SK-N-SH (cell line): ENCODE results near the gene USP9Y. TPM values are rescaled to one million over a fixed set of nuclear protein-coding genes. Genes with fewer than 3 reads are reported as not detected.

ENCODE experiments used
- CTCF ChIA-PET: fragments of 300-600, 350-600 bp; formaldehyde crosslinking; extraction: SDS; loops from one replicate; lab custom pipeline; 2021; lab: Yijun Ruan, JAX
- POLR2A ChIA-PET: fragments of 350-600 bp; sonication (Branson Sonifier 250); formaldehyde crosslinking; extraction: SDS; loops from one replicate; lab custom pipeline; 2020; ENCODE audit warnings: antibody characterized with exemption, inconsistent platforms; lab: Yijun Ruan, JAX
- DNase-seq: peaks from one replicate; pipeline ENCODE4 v3.0.0; 2012
- H2AFZ ChIP-seq: fragments of 200-600 bp; sonication (generic); 2 replicates; pipeline ENCODE4 v1.8.1; 2016; ENCODE audit warnings: antibody characterized with exemption, mild to moderate bottlenecking, low read depth
- H3F3A ChIP-seq: fragments of 200-600 bp; sonication (generic); replicated peaks from 2 replicates; pipeline ENCODE3; 2016; ENCODE audit warnings: antibody characterized with exemption, mild to moderate bottlenecking; ENCODE audit not compliant: insufficient read depth
- H3K27ac ChIP-seq, 2 experiments: fragments of 200-500 bp in 1 of 2; fragments of 200-600 bp in 1 of 2; sonication (Bioruptor generic) in 1 of 2; sonication (generic), shearing (Covaris generic) in 1 of 2; 2 replicates each; pipeline versions ENCODE4 v1.5.1 to v1.6.1; 2014 to 2016; ENCODE audit warnings: low read depth in 2 of 2, inconsistent platforms in 1 of 2, low read length in 1 of 2, mild to moderate bottlenecking in 1 of 2, mixed read lengths in 1 of 2
- H3K27me3 ChIP-seq: fragments of 200-600 bp; sonication (generic), shearing (Covaris generic); 2 replicates; pipeline ENCODE4 v1.6.1; 2016; ENCODE audit warnings: mixed run types; ENCODE audit not compliant: insufficient read depth
- H3K36me3 ChIP-seq, 2 experiments: fragments of 200-500 bp in 1 of 2; fragments of 200-600 bp in 1 of 2; sonication (Bioruptor generic) in 1 of 2; sonication (generic) in 1 of 2; replicated peaks in 1 of 2; 2 replicates each; pipeline versions ENCODE3 to v1.5.1; 2014 to 2016; ENCODE audit warnings: low read length in 1 of 2, mild to moderate bottlenecking in 1 of 2; ENCODE audit not compliant: insufficient read depth in 2 of 2, control insufficient read depth in 1 of 2
- H3K4me1 ChIP-seq, 2 experiments: fragments of 200-500 bp in 1 of 2; fragments of 200-600 bp in 1 of 2; sonication (Bioruptor generic) in 1 of 2; sonication (generic), shearing (Covaris generic) in 1 of 2; 2 replicates each; pipeline versions ENCODE4 v1.5.1 to v1.6.1; 2014 to 2016; ENCODE audit warnings: low read depth in 1 of 2, low read length in 1 of 2, mixed run types in 1 of 2; ENCODE audit not compliant: insufficient read depth in 2 of 2, control insufficient read depth in 1 of 2
- H3K4me2 ChIP-seq: fragments of 200-600 bp; sonication (generic), shearing (Covaris generic); 2 replicates; pipeline ENCODE4 v1.6.1; 2017; ENCODE audit warnings: mixed run types
- H3K4me3 ChIP-seq, 2 experiments: fragments of 200-500 bp in 1 of 2; fragments of 200-600 bp in 1 of 2; sonication (Bioruptor generic) in 1 of 2; sonication (generic), shearing (Covaris generic) in 1 of 2; 2 replicates each; pipeline versions ENCODE4 v1.5.1 to v1.8.1; 2014 to 2016; ENCODE audit warnings: low read depth in 2 of 2, inconsistent platforms in 1 of 2, low read length in 1 of 2, mild to moderate bottlenecking in 1 of 2, mixed read lengths in 1 of 2, moderate library complexity in 1 of 2
- H3K79me2 ChIP-seq: fragments of 200-600 bp; sonication (generic); 2 replicates; pipeline ENCODE4 v1.8.1; 2017; ENCODE audit warnings: mild to moderate bottlenecking; ENCODE audit not compliant: insufficient read depth
- H3K9ac ChIP-seq: fragments of 200-600 bp; sonication (generic); 2 replicates; pipeline ENCODE4 v1.6.1; 2017; ENCODE audit warnings: mixed run types
- H3K9me2 ChIP-seq: fragments of 200-600 bp; sonication (generic); 2 replicates; pipeline ENCODE4 v1.6.1; 2017; ENCODE audit warnings: mixed run types
- H3K9me3 ChIP-seq: fragments of 200-600 bp; sonication (generic); 2 replicates; pipeline ENCODE4 v1.6.1; 2017; ENCODE audit warnings: mixed run types, mild to moderate bottlenecking, moderate library complexity
- H4K20me1 ChIP-seq: fragments of 200-600 bp; sonication (generic); 2 replicates; pipeline ENCODE4 v1.6.1; 2017; ENCODE audit warnings: mild to moderate bottlenecking, mixed run types; ENCODE audit not compliant: insufficient read depth
- CTCF ChIP-seq: fragments of 200-600 bp; sonication (generic); IDR thresholded peaks from 2 replicates; pipeline ENCODE4 v1.6.1; 2017; ENCODE audit warnings: antibody characterized with exemption, mild to moderate bottlenecking, moderate library complexity
- ELF1 ChIP-seq: IDR thresholded peaks from 2 replicates; pipeline ENCODE4 v1.4.0; 2012
- JUND ChIP-seq: IDR thresholded peaks from 2 replicates; pipeline ENCODE4 v1.4.0; 2012
- MXI1 ChIP-seq: IDR thresholded peaks from 2 replicates; pipeline ENCODE4 v1.6.1; 2012; ENCODE audit warnings: mild to moderate bottlenecking, low read depth, low read length, improper control_type of control experiment
- NRF1 ChIP-seq: IDR thresholded peaks from 2 replicates; pipeline ENCODE4 v1.6.1; 2012; ENCODE audit warnings: low read depth, mild to moderate bottlenecking, low read length
- POLR2AphosphoS5 ChIP-seq: IDR thresholded peaks from 2 replicates; pipeline ENCODE4 v1.6.1; 2012; ENCODE audit warnings: low read depth, low read length
- RCOR1 ChIP-seq: fragments of 150-350 bp; IDR thresholded peaks from 2 replicates; pipeline ENCODE4 v1.6.1; 2017; ENCODE audit warnings: antibody characterized with exemption, low read length
- RFX5 ChIP-seq: IDR thresholded peaks from 2 replicates; pipeline ENCODE4 v1.6.1; 2012; ENCODE audit warnings: mild to moderate bottlenecking, improper control_type of control experiment, low read length
- RXRA ChIP-seq: IDR thresholded peaks from 2 replicates; pipeline ENCODE4 v1.4.0; 2012; ENCODE audit warnings: low read depth, mild to moderate bottlenecking, borderline replicate concordance
- TEAD4 ChIP-seq: IDR thresholded peaks from 2 replicates; pipeline ENCODE4 v1.4.0; 2012; ENCODE audit warnings: mild to moderate bottlenecking, borderline replicate concordance; ENCODE audit not compliant: insufficient read depth
- USF2 ChIP-seq: fragments of 150-350 bp; IDR thresholded peaks from 2 replicates; pipeline ENCODE4 v1.6.1; 2017; ENCODE audit warnings: antibody characterized with exemption, low read length, low read depth, borderline replicate concordance
- WGBS: methylation state at CpG from one replicate; pipeline ENCODE4 v1.1.6; 2017; ENCODE audit warnings: low lambda C conversion rate; 5-methylcytosine and 5-hydroxymethylcytosine counted together
- polyA plus RNA-seq, 3 experiments: library from polyadenylated mRNA; depleted of rRNA; stranded (reverse); fragments of >200 nt; gene quantifications; 2 replicates each; pipeline ENCODE4 v1.2.3, GENCODE V29; 2012
- TF ChIP-seq, protein P1 (sequence below): IDR thresholded peaks from 2 replicates; pipeline ENCODE4 v1.4.0; 2012; ENCODE audit warnings: low read depth, borderline replicate concordance
- TF ChIP-seq, protein P2 (sequence below): IDR thresholded peaks from 2 replicates; pipeline ENCODE4 v1.6.1; 2012; ENCODE audit warnings: mild to moderate bottlenecking, low read depth, low read length, moderate library complexity
- TF ChIP-seq, protein P3 (sequence below): IDR thresholded peaks from 2 replicates; pipeline ENCODE4; 2012
- TF ChIP-seq, protein P4 (sequence below): IDR thresholded peaks from 2 replicates; pipeline ENCODE4 v1.4.0; 2012; ENCODE audit warnings: low read depth, borderline replicate concordance

USP9Y gene
- polyA plus RNA-seq, 1 of the 3 experiments (the other 2 are of a cell fraction), result not detected

- H4K20me1 ChIP-seq, result no peaks in the 10 kb centered on the region
- no peaks in the 10 kb centered on the region for H3K36me3 ChIP-seq
- no peaks in the 10 kb centered on the region for H3K79me2 ChIP-seq
- no peaks in the 10 kb centered on the region for H3F3A ChIP-seq
- H3K9ac ChIP-seq, result no peak overlapping the region
- H3K4me3 ChIP-seq, result no peak overlapping the region
- H2AFZ ChIP-seq, result no peak overlapping the region
- no CpG with 5 or more reads among the region's 19 CpGs for WGBS
- H3K27me3 ChIP-seq, result no peaks in the 10 kb centered on the region
- ChIA-PET POLR2A (no interaction called here), CTCF (no interaction called here)
- no peak for DNase-seq
- no peaks in the 10 kb centered on the region for H3K9me3 ChIP-seq
- no peak overlapping the region for H3K27ac ChIP-seq
- H3K9me2 ChIP-seq, result no peaks in the 10 kb centered on the region
- H3K4me1 ChIP-seq, result no peaks in the 10 kb centered on the region
- H3K4me2 ChIP-seq, result no peak overlapping the region
- TF ChIP-seq TEAD4 (no peak), MXI1 (no peak), RCOR1 (no peak)
- TF ChIP-seq, protein P1, sequence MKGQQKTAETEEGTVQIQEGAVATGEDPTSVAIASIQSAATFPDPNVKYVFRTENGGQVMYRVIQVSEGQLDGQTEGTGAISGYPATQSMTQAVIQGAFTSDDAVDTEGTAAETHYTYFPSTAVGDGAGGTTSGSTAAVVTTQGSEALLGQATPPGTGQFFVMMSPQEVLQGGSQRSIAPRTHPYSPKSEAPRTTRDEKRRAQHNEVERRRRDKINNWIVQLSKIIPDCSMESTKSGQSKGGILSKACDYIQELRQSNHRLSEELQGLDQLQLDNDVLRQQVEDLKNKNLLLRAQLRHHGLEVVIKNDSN, result no peak
- TF ChIP-seq, protein P2, sequence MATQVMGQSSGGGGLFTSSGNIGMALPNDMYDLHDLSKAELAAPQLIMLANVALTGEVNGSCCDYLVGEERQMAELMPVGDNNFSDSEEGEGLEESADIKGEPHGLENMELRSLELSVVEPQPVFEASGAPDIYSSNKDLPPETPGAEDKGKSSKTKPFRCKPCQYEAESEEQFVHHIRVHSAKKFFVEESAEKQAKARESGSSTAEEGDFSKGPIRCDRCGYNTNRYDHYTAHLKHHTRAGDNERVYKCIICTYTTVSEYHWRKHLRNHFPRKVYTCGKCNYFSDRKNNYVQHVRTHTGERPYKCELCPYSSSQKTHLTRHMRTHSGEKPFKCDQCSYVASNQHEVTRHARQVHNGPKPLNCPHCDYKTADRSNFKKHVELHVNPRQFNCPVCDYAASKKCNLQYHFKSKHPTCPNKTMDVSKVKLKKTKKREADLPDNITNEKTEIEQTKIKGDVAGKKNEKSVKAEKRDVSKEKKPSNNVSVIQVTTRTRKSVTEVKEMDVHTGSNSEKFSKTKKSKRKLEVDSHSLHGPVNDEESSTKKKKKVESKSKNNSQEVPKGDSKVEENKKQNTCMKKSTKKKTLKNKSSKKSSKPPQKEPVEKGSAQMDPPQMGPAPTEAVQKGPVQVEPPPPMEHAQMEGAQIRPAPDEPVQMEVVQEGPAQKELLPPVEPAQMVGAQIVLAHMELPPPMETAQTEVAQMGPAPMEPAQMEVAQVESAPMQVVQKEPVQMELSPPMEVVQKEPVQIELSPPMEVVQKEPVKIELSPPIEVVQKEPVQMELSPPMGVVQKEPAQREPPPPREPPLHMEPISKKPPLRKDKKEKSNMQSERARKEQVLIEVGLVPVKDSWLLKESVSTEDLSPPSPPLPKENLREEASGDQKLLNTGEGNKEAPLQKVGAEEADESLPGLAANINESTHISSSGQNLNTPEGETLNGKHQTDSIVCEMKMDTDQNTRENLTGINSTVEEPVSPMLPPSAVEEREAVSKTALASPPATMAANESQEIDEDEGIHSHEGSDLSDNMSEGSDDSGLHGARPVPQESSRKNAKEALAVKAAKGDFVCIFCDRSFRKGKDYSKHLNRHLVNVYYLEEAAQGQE, result no peak
Measured at GRCh38 chrY:12905517-12905872, 204.5 kb downstream of the USP9Y start.

DNA sequence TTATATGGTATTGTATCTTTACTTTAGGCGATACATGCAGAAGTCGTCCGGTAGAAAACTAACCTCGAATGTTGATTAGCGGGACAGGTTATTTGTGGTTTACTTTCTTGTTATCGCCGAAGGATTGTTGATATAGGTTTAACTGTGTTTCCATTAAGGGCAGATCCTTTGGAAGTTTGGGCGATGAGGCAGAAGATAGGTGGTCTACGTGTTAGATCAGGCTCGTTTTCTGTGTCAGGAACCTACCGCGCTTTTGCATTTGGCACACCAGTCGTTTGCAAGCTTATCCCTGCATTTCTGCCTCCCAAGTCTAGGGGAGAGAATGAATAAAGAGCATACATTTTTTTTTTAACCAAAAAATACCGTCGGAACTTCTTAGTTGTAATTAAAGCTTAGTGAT is 204.9 kb downstream of the USP9Y start:
- Histone ChIP-seq H3K4me3 (no peak overlapping the region), H3K9me2 (no peaks in the 10 kb centered on the region), H3K4me2 (no peak overlapping the region), H3K9me3 (no peaks in the 10 kb centered on the region)
- no CpG with 5 or more reads among the region's 15 CpGs for WGBS
- CTCF ChIA-PET, result no interaction called here
- no peak for TF ChIP-seq JUND
- TF ChIP-seq CTCF, result no peak
- TF ChIP-seq, protein P1, result no peak
- TF ChIP-seq RFX5, result no peak
- TF ChIP-seq, protein P3, sequence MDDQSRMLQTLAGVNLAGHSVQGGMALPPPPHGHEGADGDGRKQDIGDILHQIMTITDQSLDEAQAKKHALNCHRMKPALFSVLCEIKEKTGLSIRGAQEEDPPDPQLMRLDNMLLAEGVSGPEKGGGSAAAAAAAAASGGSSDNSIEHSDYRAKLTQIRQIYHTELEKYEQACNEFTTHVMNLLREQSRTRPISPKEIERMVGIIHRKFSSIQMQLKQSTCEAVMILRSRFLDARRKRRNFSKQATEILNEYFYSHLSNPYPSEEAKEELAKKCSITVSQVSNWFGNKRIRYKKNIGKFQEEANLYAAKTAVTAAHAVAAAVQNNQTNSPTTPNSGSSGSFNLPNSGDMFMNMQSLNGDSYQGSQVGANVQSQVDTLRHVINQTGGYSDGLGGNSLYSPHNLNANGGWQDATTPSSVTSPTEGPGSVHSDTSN, result no peak
- TF ChIP-seq, protein P4, sequence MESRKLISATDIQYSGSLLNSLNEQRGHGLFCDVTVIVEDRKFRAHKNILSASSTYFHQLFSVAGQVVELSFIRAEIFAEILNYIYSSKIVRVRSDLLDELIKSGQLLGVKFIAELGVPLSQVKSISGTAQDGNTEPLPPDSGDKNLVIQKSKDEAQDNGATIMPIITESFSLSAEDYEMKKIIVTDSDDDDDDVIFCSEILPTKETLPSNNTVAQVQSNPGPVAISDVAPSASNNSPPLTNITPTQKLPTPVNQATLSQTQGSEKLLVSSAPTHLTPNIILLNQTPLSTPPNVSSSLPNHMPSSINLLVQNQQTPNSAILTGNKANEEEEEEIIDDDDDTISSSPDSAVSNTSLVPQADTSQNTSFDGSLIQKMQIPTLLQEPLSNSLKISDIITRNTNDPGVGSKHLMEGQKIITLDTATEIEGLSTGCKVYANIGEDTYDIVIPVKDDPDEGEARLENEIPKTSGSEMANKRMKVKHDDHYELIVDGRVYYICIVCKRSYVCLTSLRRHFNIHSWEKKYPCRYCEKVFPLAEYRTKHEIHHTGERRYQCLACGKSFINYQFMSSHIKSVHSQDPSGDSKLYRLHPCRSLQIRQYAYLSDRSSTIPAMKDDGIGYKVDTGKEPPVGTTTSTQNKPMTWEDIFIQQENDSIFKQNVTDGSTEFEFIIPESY, result no peak
- TF ChIP-seq USF2, result no peak
- no peak for TF ChIP-seq ELF1
- no peak for TF ChIP-seq NRF1
- no peak for TF ChIP-seq POLR2AphosphoS5
- TF ChIP-seq RXRA, result no peak
- TF ChIP-seq, all 33 proteins: peak for 0
- Histone ChIP-seq H3K36me3 (no peaks in the 10 kb centered on the region), H3K27ac (no peak overlapping the region), H3F3A (no peaks in the 10 kb centered on the region), H3K27me3 (no peaks in the 10 kb centered on the region), H3K4me1 (no peaks in the 10 kb centered on the region), H3K79me2 (no peaks in the 10 kb centered on the region), H4K20me1 (no peaks in the 10 kb centered on the region), H3K9ac (no peak overlapping the region), H2AFZ (no peak overlapping the region)
- POLR2A ChIA-PET, result no interaction called here
- DNase-seq, result no peak
